Progenitor cell of endocrine pancreas (in vitro differentiated cells): ENCODE measurements around the gene GLRX3. TPM values are rescaled to one million over a fixed set of nuclear protein-coding genes. Genes with fewer than 3 reads are reported as not detected.

Source experiments
- DNase-seq: peaks from one replicate; pipeline ENCODE4 v3.0.0; 2021; ENCODE audit warnings: low spot score; ENCODE audit not compliant: unreplicated experiment
- H3K27ac Mint-ChIP-seq: 2 replicates; pipeline ENCODE4 v1.8.0; 2021; ENCODE audit warnings: mild to moderate bottlenecking, moderate library complexity, mixed read lengths
- H3K27me3 Mint-ChIP-seq: 2 replicates; pipeline ENCODE4 v1.8.0; 2021; ENCODE audit warnings: mixed read lengths
- H3K36me3 Mint-ChIP-seq: 2 replicates; pipeline ENCODE4 v1.8.0; 2022; ENCODE audit warnings: mixed read lengths; ENCODE audit not compliant: insufficient read depth
- H3K4me1 Mint-ChIP-seq: 2 replicates; pipeline ENCODE4 v1.8.0; 2021; ENCODE audit warnings: low read depth, mixed read lengths
- H3K4me3 Mint-ChIP-seq: 2 replicates; pipeline ENCODE4 v1.8.0; 2021; ENCODE audit warnings: low read depth, mild to moderate bottlenecking, moderate library complexity, mixed read lengths
- H3K9me3 Mint-ChIP-seq: 2 replicates; pipeline ENCODE4 v1.8.0; 2021; ENCODE audit warnings: low read depth, mixed read lengths
- CTCF ChIP-seq: fragments of 200-600 bp; sonication (generic); IDR thresholded peaks from one replicate; pipeline ENCODE4 v1.5.0; 2021; ENCODE audit warnings: antibody characterized with exemption, mild to moderate bottlenecking; ENCODE audit not compliant: unreplicated experiment
- total RNA-seq: library from RNA; stranded (reverse); gene quantifications from 2 replicates; pipeline ENCODE4 v1.2.1, GENCODE V29; 2021

GLRX3 gene
- total RNA-seq, 1 donor from 2014 or later, result 80.8 TPM

GRCh38 chr10:130181858-130182257, 45.7 kb downstream of the GLRX3 start:
- Mint-ChIP-seq H3K27me3 (no peaks in the 10 kb centered on the region), H3K27ac (no peak overlapping the region), H3K4me3 (no peak overlapping the region), H3K36me3 (peaks cover 22% of the 10 kb centered on the region), H3K9me3 (no peaks in the 10 kb centered on the region), H3K4me1 (no peaks in the 10 kb centered on the region)
- no peak for DNase-seq
- TF ChIP-seq CTCF, result no peak

GRCh38 chr10:130185591-130185990, 49.4 kb downstream of the GLRX3 start:
- no peak overlapping the region for H3K4me3 Mint-ChIP-seq
- no peak overlapping the region for H3K27ac Mint-ChIP-seq
- TF ChIP-seq CTCF, result no peak
- H3K9me3 Mint-ChIP-seq, result no peaks in the 10 kb centered on the region
- DNase-seq, result no peak
- H3K4me1 Mint-ChIP-seq, result no peaks in the 10 kb centered on the region
- no peaks in the 10 kb centered on the region for H3K27me3 Mint-ChIP-seq
- peaks cover 20% of the 10 kb centered on the region for H3K36me3 Mint-ChIP-seq

GRCh38 chr10:130188195-130189175, 52.3 kb downstream of the GLRX3 start:
- no peak for DNase-seq
- Mint-ChIP-seq H3K9me3 (no peaks in the 10 kb centered on the region), H3K4me1 (no peaks in the 10 kb centered on the region), H3K27me3 (no peaks in the 10 kb centered on the region), H3K4me3 (peak overlapping the region; percentile 26), H3K27ac (no peak overlapping the region), H3K36me3 (peaks cover 13% of the 10 kb centered on the region)
- TF ChIP-seq CTCF, result no peak

GRCh38 chr10:130189608-130190054, 53.4 kb downstream of the GLRX3 start:
- Mint-ChIP-seq H3K9me3 (no peaks in the 10 kb centered on the region), H3K4me1 (no peaks in the 10 kb centered on the region), H3K27ac (no peak overlapping the region), H3K27me3 (no peaks in the 10 kb centered on the region), H3K4me3 (no peak overlapping the region), H3K36me3 (peaks cover 12% of the 10 kb centered on the region)
- no peak for TF ChIP-seq CTCF
- no peak for DNase-seq

- Mint-ChIP-seq H3K27ac (no peak overlapping the region), H3K36me3 (peaks cover 11% of the 10 kb centered on the region), H3K9me3 (no peaks in the 10 kb centered on the region), H3K4me1 (no peaks in the 10 kb centered on the region), H3K4me3 (no peak overlapping the region), H3K27me3 (no peaks in the 10 kb centered on the region)
- TF ChIP-seq CTCF, result peak; percentile 100
- peak; percentile 92 for DNase-seq
Observed at GRCh38 chr10:130190055-130190736, 54.0 kb downstream of the GLRX3 start.
